HCT116 (cell line): ENCODE data around the gene MYLIP.

Experiments used
- ATF3 ChIP-seq: IDR thresholded peaks from 2 replicates; pipeline ENCODE4 v1.6.1; 2012
- CTCF ChIP-seq, 3 experiments: fragments of 200-600 bp in 1 of 3; sonication (generic) in 1 of 3; IDR thresholded peaks in 2 of 3; conservative IDR thresholded peaks in 1 of 3; 2 replicates each; pipeline ENCODE4 v1.5.1; 2012 to 2017; ENCODE audit warnings: low read depth in 2 of 3, low read length in 2 of 3, antibody characterized with exemption in 1 of 3, borderline replicate concordance in 1 of 3, control low read depth in 1 of 3, mild to moderate bottlenecking in 1 of 3, mixed read lengths in 1 of 3, mixed run types in 1 of 3, moderate library complexity in 1 of 3; ENCODE audit not compliant: insufficient read depth in 1 of 3
- EGR1 ChIP-seq: IDR thresholded peaks from 2 replicates; pipeline ENCODE4 v1.6.1; 2012; ENCODE audit warnings: low read depth
- EZH2 ChIP-seq: fragments of 200-600 bp; sonication (generic); IDR thresholded peaks from 2 replicates; pipeline ENCODE4 v1.6.1; 2017; ENCODE audit warnings: antibody characterized with exemption, mixed run types
- EZH2phosphoT487 ChIP-seq: fragments of 200-600 bp; IDR thresholded peaks from 2 replicates; pipeline ENCODE4 v1.6.1; 2018; ENCODE audit warnings: antibody characterized with exemption, borderline replicate concordance
- JUND ChIP-seq: IDR thresholded peaks from 2 replicates; pipeline ENCODE4 v1.6.1; 2012
- MAX ChIP-seq: IDR thresholded peaks from 2 replicates; pipeline ENCODE4 v1.6.1; 2012
- POLR2A ChIP-seq: IDR thresholded peaks from 2 replicates; pipeline ENCODE4 v1.7.0; 2011; ENCODE audit warnings: borderline replicate concordance; ENCODE audit not compliant: insufficient read depth, insufficient read length; ENCODE audit errors: extremely low read depth
- POLR2AphosphoS5 ChIP-seq: IDR thresholded peaks from 2 replicates; pipeline ENCODE4 v1.6.1; 2011; ENCODE audit warnings: mild to moderate bottlenecking, low read depth, low read length, moderate library complexity
- TCF7L2 ChIP-seq: IDR thresholded peaks from 2 replicates; pipeline ENCODE4 v1.7.0; 2011; ENCODE audit warnings: borderline replicate concordance, inconsistent platforms; ENCODE audit not compliant: insufficient read depth, insufficient read length; ENCODE audit errors: extremely low read depth
- YY1 ChIP-seq: IDR thresholded peaks from 2 replicates; pipeline ENCODE4 v1.6.1; 2011; ENCODE audit warnings: low read length, low read depth, moderate library complexity, mild to moderate bottlenecking; ENCODE audit not compliant: insufficient replicate concordance; ENCODE audit errors: extremely low read depth
- ZFX ChIP-seq: fragments of 450-650 bp; IDR thresholded peaks from 2 replicates; pipeline ENCODE4 v1.6.1; 2017

- no peak for TF ChIP-seq CTCF (IDR thresholded peaks at IDR 0.05 in 2 of 3, conservative IDR thresholded peaks at IDR 0.05 in 1 of 3; ENCODE audit: borderline replicate concordance in 1 of 3, insufficient read depth in 1 of 3, low read depth in 2 of 3, low read length in 2 of 3)
- TF ChIP-seq MAX = no peak
- TF ChIP-seq EZH2phosphoT487 = no peak
- TF ChIP-seq TCF7L2 = no peak
- no peak for TF ChIP-seq ATF3
- no peak for TF ChIP-seq EGR1
- no peak for TF ChIP-seq JUND
- TF ChIP-seq EZH2 = no peak
- no peak for TF ChIP-seq YY1
- TF ChIP-seq ZFX = no peak
- TF ChIP-seq POLR2AphosphoS5 = no peak
- no peak for TF ChIP-seq POLR2A
Measured at GRCh38 chr6:16171400-16171799, 42.5 kb downstream of the MYLIP start.
